Measurements from ENCODE around the gene COBL. TPM values are rescaled to one million over a fixed set of nuclear protein-coding genes. Genes with fewer than 3 reads are reported as not detected.

The COBL gene
- total RNA-seq, 1 experiment from 2014 or later: 52.3 TPM

GRCh38 chr7:51019191-51019844 lies 297.3 kb downstream of the COBL start:
- Histone ChIP-seq H3K56ac (ENCODE audit: insufficient read length, low read depth, low read length) (no peak overlapping the region), H3K9ac (ENCODE audit: extremely low read depth, insufficient read length, low read length) (no peak overlapping the region), H3K23me2 (ENCODE audit: insufficient read length, low read depth, low read length, poor library complexity, severe bottlenecking) (no peaks in the 10 kb centered on the region), H4K20me1 (ENCODE audit: control insufficient read depth, insufficient read depth, insufficient read length) (no peaks in the 10 kb centered on the region), H3K14ac (ENCODE audit: insufficient read depth, low read length) (no peak overlapping the region), H2BK20ac (ENCODE audit: low read depth, low read length, poor library complexity, severe bottlenecking) (no peak overlapping the region), H3K4me1 (ENCODE audit: insufficient read depth, low read length) (no peaks in the 10 kb centered on the region; the same call in 1 of the 2 replicates), H3K4me2 (ENCODE audit: insufficient read depth, insufficient read length, low read length) (no peak overlapping the region), H3K23ac (ENCODE audit: insufficient read length, low read depth, low read length) (no peak overlapping the region), H2BK5ac (ENCODE audit: insufficient read length, low read length) (no peak overlapping the region), H2AFZ (ENCODE audit: low read length) (no peak overlapping the region), H4K8ac (replicated peaks; ENCODE audit: insufficient read length, low read depth, low read length) (no peak overlapping the region), H2AK5ac (ENCODE audit: insufficient read length, low read length) (no peak overlapping the region), H2BK15ac (ENCODE audit: low read depth, low read length) (no peak overlapping the region), H2BK120ac (ENCODE audit: low read depth, low read length, poor library complexity, severe bottlenecking) (no peak overlapping the region), H4K91ac (ENCODE audit: insufficient read length, low read depth, low read length) (no peak overlapping the region), H2BK12ac (ENCODE audit: insufficient read length, low read depth, low read length) (no peak overlapping the region), H3K4ac (ENCODE audit: low read depth, low read length) (no peak overlapping the region), H3K79me1 (ENCODE audit: insufficient read depth, low read depth, low read length, poor library complexity, severe bottlenecking) (no peaks in the 10 kb centered on the region), H3T11ph (ENCODE audit: low read length) (no peak overlapping the region), H3K27ac (ENCODE audit: insufficient read length, low read depth, low read length) (no peak overlapping the region), H3K9me3 (ENCODE audit: control insufficient read depth, low read depth, low read length) (no peaks in the 10 kb centered on the region), H3K79me2 (ENCODE audit: insufficient read depth, low read length) (no peaks in the 10 kb centered on the region), H3K27me3 (ENCODE audit: insufficient read depth, low read length) (no peaks in the 10 kb centered on the region), H3K18ac (ENCODE audit: insufficient read length, low read depth, low read length) (no peak overlapping the region), H4K5ac (ENCODE audit: insufficient read length, low read depth, low read length) (no peak overlapping the region)
- WGBS (ENCODE audit: extremely low coverage, insufficient read length, low lambda C conversion rate): no CpG with 5 or more reads among the region's 7 CpGs
- no peaks in the 10 kb centered on the region for H3K27me3 Mint-ChIP-seq (ENCODE audit: low read depth)
- H3K27ac Mint-ChIP-seq: no peak overlapping the region
- no peak for TF ChIP-seq CTCF (conservative IDR thresholded peaks at IDR 0.05)
- H3K9me3 Mint-ChIP-seq: no peaks in the 10 kb centered on the region
- peaks cover 7 to 24% (median 22%) of the 10 kb centered on the region in 3 experiments for H3K36me3 Mint-ChIP-seq (ENCODE audit: insufficient read depth in 1 of 3, low read depth in 3 of 3)
- no peak for DNase-seq
- H3K4me1 Mint-ChIP-seq: peaks cover 0 to 3% of the 10 kb centered on the region in 2 experiments; a peak in 1 of 4 replicates
- H3K4me3 Mint-ChIP-seq: no peak overlapping the region

All from H9 (cell line).